Measurements from ENCODE around the gene G6PD.
"Not testable (repeated sequence)": the region's sequence is repeated elsewhere in the genome, so short reads cannot be mapped to it uniquely, and the experiment has no call there.

Gene G6PD

GRCh38 chrX:154542723-154543424 lies 3.8 kb downstream of the G6PD start:
- peak; percentile 57 for DNase-seq

- DNase-seq = peak; percentile 62
Measured at GRCh38 chrX:154541896-154542722, 4.5 kb downstream of the G6PD start.

GRCh38 chrX:154541589-154541895 lies 5.1 kb downstream of the G6PD start:
- no peak for DNase-seq

GRCh38 chrX:154540897-154541535 lies 5.6 kb downstream of the G6PD start:
- DNase-seq = no peak

- DNase-seq = not testable (repeated sequence)
Measured at GRCh38 chrX:154540365-154540764, 6.3 kb downstream of the G6PD start.

GRCh38 chrX:154539077-154539476 lies 7.6 kb downstream of the G6PD start:
- DNase-seq = no peak

GRCh38 chrX:154535892-154536291 lies 10.8 kb downstream of the G6PD start:
- no peak for DNase-seq

GRCh38 chrX:154534526-154535322 lies 11.9 kb downstream of the G6PD start:
- DNase-seq = peak; percentile 92

GRCh38 chrX:154532690-154533089 lies 14.0 kb downstream of the G6PD start:
- no peak for DNase-seq

GRCh38 chrX:154531626-154532025 lies 15.0 kb downstream of the G6PD start:
- DNase-seq = no peak

GRCh38 chrX:154530286-154530685 lies 16.4 kb downstream of the G6PD start:
- DNase-seq = no peak

GRCh38 chrX:154529206-154529612 lies 17.4 kb downstream of the G6PD start:
- DNase-seq = no peak

GRCh38 chrX:154526901-154527675 lies 19.6 kb downstream of the G6PD start:
- peak; percentile 73 for DNase-seq

GRCh38 chrX:154525606-154526490 lies 20.8 kb downstream of the G6PD start:
- no peak for DNase-seq

- no peak for DNase-seq
Measured at GRCh38 chrX:154519389-154519788, 27.3 kb downstream of the G6PD start.

- no peak for DNase-seq
Measured at GRCh38 chrX:154517101-154517781, 29.4 kb downstream of the G6PD start.

GRCh38 chrX:154516656-154517100 lies 30.0 kb downstream of the G6PD start:
- no peak for DNase-seq

GRCh38 chrX:154515966-154516655 lies 30.5 kb downstream of the G6PD start, which contains the start of gene FAM3A:
Gene FAM3A, minus strand, starts transcription at chrX:154516232. Its CDS starts 460 bp downstream, at chrX:154515772.
- peak; percentile 92 for DNase-seq

GRCh38 chrX:154515090-154515965 lies 31.3 kb downstream of the G6PD start:
- no peak for DNase-seq

All from activated CD8-positive, alpha-beta memory T cell treated with anti-CD3 and anti-CD28 coated beads, Interleukin-2, amount 50 U/mL, for 48 hours (primary cell).